GM12891 (cell line): ENCODE data around the gene EPB41L2.
"Not testable (repeated sequence)": the region's sequence is repeated elsewhere in the genome, so short reads cannot be mapped to it uniquely, and the experiment has no call there.

ENCODE experiments used
- DNase-seq: peaks from one replicate; pipeline ENCODE4 v3.0.0; 2011; ENCODE audit warnings: low spot score; ENCODE audit not compliant: insufficient read length
- FAIRE-seq: peaks from 2 replicates; lab custom pipeline; 2011; peaks lifted over from hg19 to GRCh38; lab: Jason Lieb, UNC
- PAX5 ChIP-seq: IDR thresholded peaks from 2 replicates; pipeline ENCODE4 v1.6.1; 2011; ENCODE audit warnings: low read length, moderate library complexity, mild to moderate bottlenecking; ENCODE audit not compliant: insufficient read depth, severe bottlenecking
- POLR2A ChIP-seq: IDR thresholded peaks from 2 replicates; pipeline ENCODE4 v1.6.1; 2011; ENCODE audit warnings: low read depth, low read length, control low read depth
- POLR2AphosphoS5 ChIP-seq: IDR thresholded peaks from 2 replicates; pipeline ENCODE4 v1.6.1; 2011; ENCODE audit warnings: low read depth, low read length, control low read depth
- POU2F2 ChIP-seq: IDR thresholded peaks from 2 replicates; pipeline ENCODE4 v1.6.1; 2011; ENCODE audit warnings: low read depth, mild to moderate bottlenecking, control low read depth, low read length, moderate library complexity
- SPI1 ChIP-seq: IDR thresholded peaks from 2 replicates; pipeline ENCODE4 v1.6.1; 2011; ENCODE audit warnings: low read depth, low read length, control low read depth
- TAF1 ChIP-seq: IDR thresholded peaks from 2 replicates; pipeline ENCODE4 v1.6.1; 2011; ENCODE audit warnings: low read depth, low read length, control low read depth

EPB41L2 gene

DNA sequence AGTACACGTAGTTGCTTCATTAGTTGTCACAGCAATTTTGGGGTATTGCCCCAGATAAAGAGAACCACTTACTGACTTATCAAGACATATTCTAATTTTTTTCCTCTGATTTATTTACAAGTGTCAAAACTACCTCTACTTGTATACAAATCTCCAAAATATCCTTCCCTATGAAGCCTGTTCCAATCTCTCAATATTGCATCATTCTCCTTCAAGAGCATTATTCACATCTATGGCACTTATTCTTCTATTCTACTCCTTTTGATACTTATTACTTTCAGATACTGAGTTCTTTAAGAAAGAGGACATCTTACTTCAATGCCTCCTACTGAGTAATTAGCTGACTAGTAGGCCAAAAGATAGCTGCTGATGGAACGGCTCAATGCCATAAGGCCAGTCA, 130.6 kb downstream of the EPB41L2 start:
- no peak for FAIRE-seq
- TF ChIP-seq TAF1 (no peak), PAX5 (no peak), SPI1 (no peak)
- no peak for DNase-seq

DNA sequence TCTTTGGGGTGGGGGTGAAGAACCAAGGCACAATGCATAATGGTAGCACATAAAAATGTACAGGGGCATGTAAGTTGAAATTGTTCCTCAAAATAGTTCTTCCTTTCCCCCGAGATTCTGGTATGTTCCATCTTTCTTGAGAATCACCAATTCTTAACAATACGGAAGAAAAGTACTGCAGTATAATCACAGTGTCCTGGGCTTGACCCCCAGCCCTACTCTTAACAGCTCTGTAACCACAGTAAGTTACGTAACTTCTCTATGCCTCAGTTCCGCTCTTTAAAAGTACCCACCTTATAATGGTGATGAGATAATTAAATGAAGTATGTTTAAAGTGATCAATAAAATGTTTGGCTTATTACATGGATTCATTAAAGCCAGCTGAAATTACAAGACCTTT, 131.4 kb downstream of the EPB41L2 start:
- FAIRE-seq (no peak), DNase-seq (no peak)
- TF ChIP-seq PAX5: no peak
- no peak for TF ChIP-seq POLR2AphosphoS5
- no peak for TF ChIP-seq POU2F2
- TF ChIP-seq TAF1: no peak
- TF ChIP-seq POLR2A: no peak
- TF ChIP-seq SPI1: no peak

GRCh38 chr6:130929036-130929678, 133.9 kb downstream of the EPB41L2 start:
- FAIRE-seq (no peak), DNase-seq (no peak)
- TF ChIP-seq SPI1 (no peak), POLR2A (no peak), POU2F2 (no peak), POLR2AphosphoS5 (no peak), PAX5 (no peak), TAF1 (no peak)

- FAIRE-seq (no peak), DNase-seq (no peak)
- TF ChIP-seq SPI1: no peak
Observed at GRCh38 chr6:130928158-130928912, 134.7 kb downstream of the EPB41L2 start.

- FAIRE-seq (no peak), DNase-seq (no peak)
- TF ChIP-seq POLR2AphosphoS5: no peak
- no peak for TF ChIP-seq POLR2A
- no peak for TF ChIP-seq SPI1
- no peak for TF ChIP-seq PAX5
- no peak for TF ChIP-seq POU2F2
- TF ChIP-seq TAF1: no peak
Observed at GRCh38 chr6:130927305-130927704, 135.7 kb downstream of the EPB41L2 start.

DNA sequence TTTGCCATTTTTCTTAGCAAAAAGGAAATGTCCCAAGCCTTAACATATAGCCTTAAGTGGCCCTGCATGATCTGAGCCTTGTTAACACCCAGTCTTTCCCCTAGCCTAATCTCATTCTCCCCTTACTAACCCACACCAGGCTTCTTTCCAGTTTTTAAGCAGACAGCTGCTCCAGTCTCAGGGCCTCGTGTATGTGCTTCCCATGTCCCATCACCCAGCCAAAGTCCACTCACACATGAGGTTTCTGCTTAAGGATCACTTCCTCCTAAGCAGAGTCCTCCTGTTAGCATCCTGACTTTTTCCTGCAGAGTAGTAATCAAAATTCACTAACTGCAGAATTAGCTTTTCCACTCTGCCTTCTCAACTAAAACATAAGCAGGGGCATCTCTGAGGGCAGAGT, 139.7 kb downstream of the EPB41L2 start:
- DNase-seq (no peak), FAIRE-seq (no peak)
- TF ChIP-seq SPI1 (no peak), TAF1 (no peak), POLR2AphosphoS5 (no peak), POU2F2 (no peak), POLR2A (no peak)

DNA sequence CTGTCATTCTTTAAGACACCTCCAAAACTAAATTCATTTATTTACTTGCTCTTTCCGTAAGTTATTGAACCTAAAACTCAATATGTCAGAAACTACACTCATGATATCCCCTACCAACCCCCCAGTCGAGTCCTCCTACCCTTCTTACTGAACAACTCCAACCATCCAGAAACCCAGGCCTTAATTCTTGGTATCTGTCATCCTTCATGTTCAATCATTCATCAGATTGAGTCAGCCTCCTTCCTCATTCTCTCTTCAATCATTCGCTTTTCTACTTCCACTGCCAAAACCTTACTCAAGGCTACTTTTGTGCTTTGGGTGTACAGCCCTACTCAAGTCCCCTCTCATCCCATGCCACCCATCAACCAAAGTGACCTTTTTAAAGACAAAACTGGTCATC, 140.1 kb downstream of the EPB41L2 start:
- TF ChIP-seq POU2F2: no peak
- no peak for TF ChIP-seq PAX5
- FAIRE-seq (no peak), DNase-seq (no peak)

DNA sequence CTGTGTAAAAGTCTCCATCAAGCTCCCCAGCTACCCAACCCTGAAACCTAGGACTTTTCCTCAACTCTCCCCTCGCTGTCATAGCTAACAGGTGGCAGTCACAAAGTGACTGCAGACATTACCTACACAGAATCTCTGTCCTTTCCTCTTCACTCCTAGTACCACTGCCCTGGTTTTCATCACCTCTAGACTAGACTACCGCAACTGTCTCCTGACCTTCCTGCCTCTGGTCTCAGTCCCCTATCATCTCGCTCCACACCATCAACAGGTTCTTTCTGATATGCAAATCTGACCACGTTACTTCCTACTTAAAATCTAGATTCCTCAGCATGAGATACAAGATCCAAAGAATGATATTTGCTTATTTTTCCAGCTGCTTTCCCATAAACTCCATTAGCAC, 142.1 kb downstream of the EPB41L2 start:
- no peak for FAIRE-seq
- no peak for TF ChIP-seq SPI1
- no peak for DNase-seq

- no peak for FAIRE-seq
- TF ChIP-seq TAF1 (no peak), PAX5 (no peak), POU2F2 (no peak)
Observed at GRCh38 chr6:130918171-130918570, 144.9 kb downstream of the EPB41L2 start.

GRCh38 chr6:130915606-130916005, 147.4 kb downstream of the EPB41L2 start:
- not testable (repeated sequence) for FAIRE-seq, DNase-seq

More at GRCh38 chr6:130918171-130918570, 144.9 kb downstream of the EPB41L2 start:
- DNase-seq: no peak

DNA sequence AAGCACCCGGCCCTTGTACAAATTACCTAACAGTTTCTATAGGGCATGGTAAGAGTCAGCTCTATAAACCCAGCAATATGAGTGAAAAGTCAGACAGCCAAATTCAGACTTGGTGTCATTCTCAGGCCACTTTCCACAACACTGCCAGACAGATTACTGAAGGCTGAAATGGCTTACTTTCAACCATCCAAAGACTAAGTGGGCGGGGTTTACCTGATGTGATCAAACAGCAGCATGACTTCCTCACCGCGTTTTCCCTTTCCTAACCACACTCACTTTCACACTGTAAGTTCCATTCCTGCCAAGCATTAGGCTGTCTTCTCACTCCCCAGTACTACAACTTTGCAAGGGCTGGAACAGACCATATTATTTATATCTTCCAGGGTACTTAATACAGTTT, 149.9 kb downstream of the EPB41L2 start:
- FAIRE-seq (no peak), DNase-seq (no peak)
- no peak for TF ChIP-seq POLR2AphosphoS5
- no peak for TF ChIP-seq SPI1
- TF ChIP-seq TAF1: no peak
- TF ChIP-seq POLR2A: no peak
- no peak for TF ChIP-seq POU2F2
- no peak for TF ChIP-seq PAX5
